ENCODE measurements around the gene DUSP22.

DUSP22 gene

GRCh38 chr6:257774-258173 is 34.5 kb upstream of the DUSP22 start:
- no peak overlapping the region for H3K18ac ChIP-seq (ENCODE audit: low read depth in 1 of 2, low read length in 2 of 2)
- H3K79me1 ChIP-seq (replicated peaks; ENCODE audit: low read length, poor library complexity, severe bottlenecking): no peaks in the 10 kb centered on the region
- no peaks in the 10 kb centered on the region for H3K4me1 ChIP-seq (ENCODE audit: control insufficient read depth, insufficient read depth, low read depth, low read length)
- H2AFZ ChIP-seq (ENCODE audit: low read depth, low read length): no peak overlapping the region
- H4K91ac ChIP-seq (ENCODE audit: low read length): no peak overlapping the region
- no peaks in the 10 kb centered on the region for H3K36me3 ChIP-seq (ENCODE audit: control insufficient read depth in 1 of 2, insufficient read depth in 2 of 2, low read depth in 1 of 2, low read length in 2 of 2)
- no peak overlapping the region for H3K4me3 ChIP-seq (ENCODE audit: insufficient read depth in 1 of 2, low read depth in 1 of 2, low read length in 2 of 2)
- no peak overlapping the region for H4K8ac ChIP-seq (ENCODE audit: low read length)
- no peak overlapping the region for H2BK5ac ChIP-seq (ENCODE audit: low read depth, low read length, poor library complexity, severe bottlenecking)
- no peak overlapping the region for H2BK120ac ChIP-seq (ENCODE audit: low read depth, low read length)
- no peak overlapping the region for H3K14ac ChIP-seq (ENCODE audit: low read length in 2 of 2)
- H3K9ac ChIP-seq (ENCODE audit: low read length): no peak overlapping the region
- no peak overlapping the region for H2AK5ac ChIP-seq (ENCODE audit: low read length, severe bottlenecking)
- H2BK12ac ChIP-seq (ENCODE audit: low read length in 2 of 2): no peak overlapping the region
- H3K27me3 ChIP-seq (ENCODE audit: control insufficient read depth in 1 of 2, insufficient read depth in 1 of 2, low read length in 2 of 2): no peaks in the 10 kb centered on the region
- no peak overlapping the region for H3K23ac ChIP-seq (ENCODE audit: low read length in 2 of 2)
- H3K4ac ChIP-seq (ENCODE audit: low read depth in 1 of 2, low read length in 2 of 2): no peak overlapping the region
- 49% methylated on average over 1 of the region's 1 CpG for WGBS
- no peak overlapping the region for H2BK15ac ChIP-seq (ENCODE audit: low read depth, poor library complexity, severe bottlenecking)
- DNase-seq: no peak
- H3K27ac ChIP-seq (ENCODE audit: low read length, poor library complexity, severe bottlenecking): no peak overlapping the region
- no peak overlapping the region for H3K4me2 ChIP-seq (ENCODE audit: low read length, poor library complexity, severe bottlenecking)
- H3K9me3 ChIP-seq (ENCODE audit: control insufficient read depth, low read length): no peaks in the 10 kb centered on the region

DNA sequence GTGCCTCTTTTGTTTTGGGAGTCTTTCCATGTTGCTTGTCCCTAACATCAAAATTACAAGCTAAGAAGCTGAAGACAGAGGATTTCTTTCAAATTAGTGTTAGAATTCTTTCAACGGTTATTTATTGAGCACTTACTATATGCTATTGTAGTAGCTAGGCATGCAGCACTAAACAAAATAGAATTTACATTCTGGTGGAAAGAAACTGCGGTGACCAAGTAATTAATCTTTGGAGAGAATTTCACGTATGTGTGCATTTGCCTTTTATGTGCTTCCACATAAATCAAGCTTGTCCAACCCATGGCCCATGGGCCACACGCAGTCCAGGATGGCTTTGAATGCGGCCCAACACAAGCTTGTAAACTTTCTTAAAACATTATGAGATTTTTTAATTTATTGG is 33.0 kb upstream of the DUSP22 start:
- Histone ChIP-seq H3K4ac (ENCODE audit: low read depth in 1 of 2, low read length in 2 of 2) (no peak overlapping the region), H3K27ac (ENCODE audit: low read length, poor library complexity, severe bottlenecking) (no peak overlapping the region), H4K8ac (ENCODE audit: low read length) (no peak overlapping the region), H3K4me1 (ENCODE audit: control insufficient read depth, insufficient read depth, low read depth, low read length) (no peaks in the 10 kb centered on the region), H3K4me3 (ENCODE audit: insufficient read depth in 1 of 2, low read depth in 1 of 2, low read length in 2 of 2) (no peak overlapping the region), H3K36me3 (ENCODE audit: control insufficient read depth in 1 of 2, insufficient read depth in 2 of 2, low read depth in 1 of 2, low read length in 2 of 2) (no peaks in the 10 kb centered on the region), H3K9me3 (ENCODE audit: control insufficient read depth, low read length) (no peaks in the 10 kb centered on the region), H3K79me1 (replicated peaks; ENCODE audit: low read length, poor library complexity, severe bottlenecking) (no peaks in the 10 kb centered on the region), H4K91ac (ENCODE audit: low read length) (no peak overlapping the region), H3K9ac (ENCODE audit: low read length) (no peak overlapping the region), H2BK15ac (ENCODE audit: low read depth, poor library complexity, severe bottlenecking) (no peak overlapping the region), H2AFZ (ENCODE audit: low read depth, low read length) (no peak overlapping the region), H2BK12ac (ENCODE audit: low read length in 2 of 2) (no peak overlapping the region), H3K18ac (ENCODE audit: low read depth in 1 of 2, low read length in 2 of 2) (no peak overlapping the region), H2BK5ac (ENCODE audit: low read depth, low read length, poor library complexity, severe bottlenecking) (no peak overlapping the region), H2AK5ac (ENCODE audit: low read length, severe bottlenecking) (no peak overlapping the region), H3K4me2 (ENCODE audit: low read length, poor library complexity, severe bottlenecking) (no peak overlapping the region), H2BK120ac (ENCODE audit: low read depth, low read length) (no peak overlapping the region), H3K23ac (ENCODE audit: low read length in 2 of 2) (no peak overlapping the region), H3K27me3 (ENCODE audit: control insufficient read depth in 1 of 2, insufficient read depth in 1 of 2, low read length in 2 of 2) (no peaks in the 10 kb centered on the region), H3K14ac (ENCODE audit: low read length in 2 of 2) (no peak overlapping the region)
- no peak for DNase-seq
- 67% methylated on average over 3 of the region's 5 CpGs for WGBS

GRCh38 chr6:259901-260508 is 32.3 kb upstream of the DUSP22 start:
- Histone ChIP-seq H3K9me3 (ENCODE audit: control insufficient read depth, low read length) (no peaks in the 10 kb centered on the region), H3K4ac (ENCODE audit: low read depth in 1 of 2, low read length in 2 of 2) (no peak overlapping the region), H4K8ac (ENCODE audit: low read length) (no peak overlapping the region), H3K18ac (ENCODE audit: low read depth in 1 of 2, low read length in 2 of 2) (no peak overlapping the region), H2BK120ac (ENCODE audit: low read depth, low read length) (no peak overlapping the region), H3K23ac (ENCODE audit: low read length in 2 of 2) (no peak overlapping the region), H3K27me3 (ENCODE audit: control insufficient read depth in 1 of 2, insufficient read depth in 1 of 2, low read length in 2 of 2) (no peaks in the 10 kb centered on the region), H2BK12ac (ENCODE audit: low read length in 2 of 2) (no peak overlapping the region), H3K4me1 (ENCODE audit: control insufficient read depth, insufficient read depth, low read depth, low read length) (no peaks in the 10 kb centered on the region), H2BK15ac (ENCODE audit: low read depth, poor library complexity, severe bottlenecking) (no peak overlapping the region), H2AFZ (ENCODE audit: low read depth, low read length) (no peak overlapping the region), H3K27ac (ENCODE audit: low read length, poor library complexity, severe bottlenecking) (no peak overlapping the region), H3K79me1 (replicated peaks; ENCODE audit: low read length, poor library complexity, severe bottlenecking) (no peaks in the 10 kb centered on the region), H3K4me2 (ENCODE audit: low read length, poor library complexity, severe bottlenecking) (no peak overlapping the region), H3K14ac (ENCODE audit: low read length in 2 of 2) (no peak overlapping the region), H3K36me3 (ENCODE audit: control insufficient read depth in 1 of 2, insufficient read depth in 2 of 2, low read depth in 1 of 2, low read length in 2 of 2) (no peaks in the 10 kb centered on the region), H4K91ac (ENCODE audit: low read length) (no peak overlapping the region), H2AK5ac (ENCODE audit: low read length, severe bottlenecking) (no peak overlapping the region), H3K4me3 (ENCODE audit: insufficient read depth in 1 of 2, low read depth in 1 of 2, low read length in 2 of 2) (no peak overlapping the region), H2BK5ac (ENCODE audit: low read depth, low read length, poor library complexity, severe bottlenecking) (no peak overlapping the region), H3K9ac (ENCODE audit: low read length) (no peak overlapping the region)
- no peak for DNase-seq
- WGBS: 57% methylated on average over 4 of the region's 5 CpGs

GRCh38 chr6:264626-265025 is 27.7 kb upstream of the DUSP22 start:
- H3K4ac ChIP-seq (ENCODE audit: low read depth in 1 of 2, low read length in 2 of 2): no peak overlapping the region
- H3K4me1 ChIP-seq (ENCODE audit: control insufficient read depth, insufficient read depth, low read depth, low read length): no peaks in the 10 kb centered on the region
- no peak overlapping the region for H2AK5ac ChIP-seq (ENCODE audit: low read length, severe bottlenecking)
- WGBS: 83% methylated on average over 2 of the region's 2 CpGs
- H4K8ac ChIP-seq (ENCODE audit: low read length): no peak overlapping the region
- H3K27ac ChIP-seq (ENCODE audit: low read length, poor library complexity, severe bottlenecking): no peak overlapping the region
- H3K18ac ChIP-seq (ENCODE audit: low read depth in 1 of 2, low read length in 2 of 2): no peak overlapping the region
- H2BK5ac ChIP-seq (ENCODE audit: low read depth, low read length, poor library complexity, severe bottlenecking): no peak overlapping the region
- H2BK12ac ChIP-seq (ENCODE audit: low read length in 2 of 2): no peak overlapping the region
- no peaks in the 10 kb centered on the region for H3K79me1 ChIP-seq (replicated peaks; ENCODE audit: low read length, poor library complexity, severe bottlenecking)
- no peak overlapping the region for H2BK120ac ChIP-seq (ENCODE audit: low read depth, low read length)
- H3K36me3 ChIP-seq (ENCODE audit: control insufficient read depth in 1 of 2, insufficient read depth in 2 of 2, low read depth in 1 of 2, low read length in 2 of 2): no peaks in the 10 kb centered on the region
- no peak overlapping the region for H2BK15ac ChIP-seq (ENCODE audit: low read depth, poor library complexity, severe bottlenecking)
- no peak overlapping the region for H2AFZ ChIP-seq (ENCODE audit: low read depth, low read length)
- no peaks in the 10 kb centered on the region for H3K9me3 ChIP-seq (ENCODE audit: control insufficient read depth, low read length)
- H4K91ac ChIP-seq (ENCODE audit: low read length): no peak overlapping the region
- no peak for DNase-seq
- no peak overlapping the region for H3K23ac ChIP-seq (ENCODE audit: low read length in 2 of 2)
- H3K14ac ChIP-seq (ENCODE audit: low read length in 2 of 2): no peak overlapping the region
- H3K4me2 ChIP-seq (ENCODE audit: low read length, poor library complexity, severe bottlenecking): no peak overlapping the region
- H3K27me3 ChIP-seq (ENCODE audit: control insufficient read depth in 1 of 2, insufficient read depth in 1 of 2, low read length in 2 of 2): no peaks in the 10 kb centered on the region
- H3K9ac ChIP-seq (ENCODE audit: low read length): no peak overlapping the region
- no peak overlapping the region for H3K4me3 ChIP-seq (ENCODE audit: insufficient read depth in 1 of 2, low read depth in 1 of 2, low read length in 2 of 2)
